ENCODE data around the gene HOXB3.
"Not testable (repeated sequence)": the region's sequence is repeated elsewhere in the genome, so short reads cannot be mapped to it uniquely, and the experiment has no call there.

Gene HOXB3

DNA sequence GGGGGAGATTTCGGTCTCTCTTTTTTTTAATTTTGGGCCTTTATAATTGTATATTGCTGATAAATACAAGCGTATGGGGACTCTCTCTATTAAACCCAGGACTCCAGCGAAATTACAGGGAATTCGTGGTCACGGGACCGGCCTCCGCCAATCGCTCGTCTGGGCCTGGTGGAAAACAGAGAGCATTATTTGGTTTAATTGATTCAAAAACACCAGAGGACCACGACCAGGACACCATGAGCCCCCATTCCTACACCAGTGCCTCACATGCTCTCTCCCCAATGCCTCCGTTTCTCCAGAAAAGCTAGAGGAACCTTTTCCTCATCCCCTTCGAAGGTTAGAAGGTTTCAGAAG is 45.0 kb downstream of the HOXB3 start, which contains the start of gene HOXB2:
Gene HOXB2, minus strand, starts transcription at position 88 of the 354 bp plus-strand sequence. CDS start 198 bp downstream, outside the sequence.
- no peak for DNase-seq (ENCODE audit: low spot score)

GRCh38 chr17:48544349-48545021 is 45.6 kb downstream of the HOXB3 start:
- DNase-seq (ENCODE audit: low spot score), result peak; percentile 42

DNA sequence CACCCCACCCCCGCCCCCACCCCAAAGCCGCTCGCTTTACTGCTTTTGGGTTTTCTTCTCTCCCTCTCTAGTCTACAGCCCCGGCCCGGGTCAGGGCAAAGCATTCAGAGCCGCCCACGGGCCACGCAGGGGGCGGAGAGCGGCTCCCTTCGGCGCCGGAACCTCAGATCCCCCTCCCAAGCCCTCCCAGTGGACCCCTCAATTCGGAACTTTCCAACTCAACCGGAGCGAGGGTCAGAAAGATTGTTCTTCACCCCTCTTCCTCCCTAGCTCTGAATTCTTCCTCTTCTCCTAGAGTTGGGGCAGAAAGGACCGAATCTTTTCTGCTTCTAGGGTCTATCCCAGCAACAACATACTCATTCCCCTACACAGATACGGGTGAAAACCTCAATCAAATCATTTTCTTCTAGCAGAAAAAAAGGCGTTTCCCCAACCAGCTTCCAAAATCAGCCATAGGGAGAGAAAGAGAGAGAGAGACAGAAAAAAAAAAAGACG is 46.1 kb downstream of the HOXB3 start:
- no peak for DNase-seq (ENCODE audit: low spot score)

DNA sequence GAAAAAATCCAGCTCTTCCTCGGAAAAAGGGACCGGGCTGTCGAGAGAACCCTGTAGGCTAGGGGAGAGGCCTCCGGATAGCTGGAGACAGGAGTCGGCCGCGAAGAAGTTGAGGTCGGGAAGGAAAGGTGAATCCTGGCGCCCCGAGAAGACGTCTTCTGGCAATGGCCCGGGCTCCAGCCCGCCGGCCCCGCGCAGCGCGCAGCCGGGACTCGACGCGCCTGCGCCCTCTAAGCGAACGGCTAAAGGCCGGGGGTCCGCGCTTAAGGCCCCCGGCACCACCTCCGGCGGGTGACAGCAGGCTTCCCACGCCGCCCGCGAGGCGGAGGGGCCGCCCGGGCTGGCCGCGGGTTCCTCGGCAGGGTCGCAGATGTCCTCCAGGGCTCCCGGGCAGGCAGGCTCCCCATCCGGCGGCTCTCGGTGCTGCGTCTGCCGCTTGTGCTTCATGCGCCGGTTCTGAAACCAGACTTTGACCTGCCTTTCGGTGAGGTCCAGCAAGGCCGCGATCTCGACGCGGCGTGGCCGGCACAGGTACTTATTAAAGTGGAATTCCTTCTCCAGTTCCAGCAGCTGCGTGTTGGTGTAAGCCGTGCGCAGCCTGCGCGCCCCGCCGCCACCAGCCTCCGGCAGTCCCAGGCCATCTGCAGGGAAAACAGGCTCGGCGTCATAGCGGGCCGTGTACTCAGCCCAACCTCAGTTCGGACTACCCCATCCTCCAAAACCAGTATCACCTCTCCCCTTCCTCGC is 46.8 kb downstream of the HOXB3 start:
- DNase-seq (ENCODE audit: low spot score), result peak; percentile 63

- no peak for DNase-seq (ENCODE audit: low spot score)
Observed at GRCh38 chr17:48542698-48543106, 47.3 kb downstream of the HOXB3 start.

- no peak for DNase-seq (ENCODE audit: low spot score)
Observed at GRCh38 chr17:48542114-48542656, 47.9 kb downstream of the HOXB3 start.

- peak; percentile 50 for DNase-seq (ENCODE audit: low spot score)
Observed at GRCh38 chr17:48541577-48542113, 48.4 kb downstream of the HOXB3 start.

GRCh38 chr17:48541036-48541576 is 48.9 kb downstream of the HOXB3 start:
- no peak for DNase-seq (ENCODE audit: low spot score)

GRCh38 chr17:48540213-48540612 is 49.8 kb downstream of the HOXB3 start:
- no peak for DNase-seq (ENCODE audit: low spot score)

DNA sequence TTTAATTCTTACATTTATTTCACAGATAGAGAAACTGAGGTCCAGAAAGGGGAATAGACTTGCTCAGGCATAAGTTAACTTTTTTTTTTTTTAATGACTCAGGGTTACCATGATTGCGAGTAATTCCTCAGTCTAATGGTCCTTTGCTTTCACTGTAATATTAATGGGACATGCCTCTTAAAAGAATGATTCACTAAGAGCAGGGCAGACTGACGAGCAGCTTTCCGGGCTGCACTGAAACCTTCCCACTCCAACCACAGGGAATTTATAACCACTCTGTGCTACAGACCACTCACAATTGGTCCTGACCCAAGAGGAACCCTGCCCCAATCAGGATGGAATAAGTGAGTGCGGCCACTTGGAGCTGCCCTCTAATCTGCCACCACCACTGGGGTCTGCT is 50.9 kb downstream of the HOXB3 start:
- no peak for DNase-seq (ENCODE audit: low spot score)

GRCh38 chr17:48537316-48537715 is 52.7 kb downstream of the HOXB3 start:
- no peak for DNase-seq (ENCODE audit: low spot score)

- DNase-seq (ENCODE audit: low spot score), result not testable (repeated sequence)
Observed at GRCh38 chr17:48535793-48536559, 54.1 kb downstream of the HOXB3 start.

- DNase-seq (ENCODE audit: low spot score), result no peak
Observed at GRCh38 chr17:48532261-48532660, 57.8 kb downstream of the HOXB3 start.

GRCh38 chr17:48530887-48531272 is 59.2 kb downstream of the HOXB3 start, which contains the start of gene HOXB1:
TSS of gene HOXB1 (minus strand) at chr17:48531011. CDS start at chr17:48530904, 107 bp downstream.
- no peak for DNase-seq (ENCODE audit: low spot score)

DNA sequence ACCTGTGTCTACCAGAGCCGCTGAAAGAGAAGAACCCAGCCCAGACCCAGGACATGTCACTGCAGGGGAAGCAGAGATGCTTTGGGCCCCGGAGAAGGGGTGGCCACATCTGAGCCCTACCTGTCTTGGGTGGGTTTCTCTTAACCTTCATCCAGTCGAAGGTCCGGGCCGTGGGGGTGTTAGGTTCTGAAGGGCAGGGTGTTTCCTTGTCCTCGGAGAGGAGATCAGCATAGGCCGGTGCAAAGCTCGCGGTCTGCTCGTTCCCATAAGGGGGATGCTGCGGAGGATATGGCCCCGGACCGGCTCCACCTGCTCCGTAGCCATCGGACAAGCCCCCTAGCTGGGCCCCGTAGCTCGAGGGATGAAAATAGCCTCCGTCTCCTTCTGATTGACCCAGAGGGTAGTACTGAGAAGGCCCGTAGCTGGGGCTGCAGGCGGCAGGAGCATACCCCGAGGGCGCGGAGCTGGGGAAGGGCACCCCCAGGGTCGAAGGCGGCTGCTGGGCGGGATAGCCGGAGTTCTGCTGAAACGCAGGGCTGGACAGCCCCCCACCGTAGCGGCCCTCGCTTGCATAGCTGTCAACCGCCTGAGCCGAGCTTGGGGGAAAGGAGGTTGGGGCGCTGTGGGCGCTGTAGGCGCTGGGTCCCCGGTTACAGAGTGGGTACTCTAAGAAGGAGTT is 59.7 kb downstream of the HOXB3 start:
- DNase-seq (ENCODE audit: low spot score), result no peak

GRCh38 chr17:48529683-48530009 is 60.4 kb downstream of the HOXB3 start:
- no peak for DNase-seq (ENCODE audit: low spot score)

DNA sequence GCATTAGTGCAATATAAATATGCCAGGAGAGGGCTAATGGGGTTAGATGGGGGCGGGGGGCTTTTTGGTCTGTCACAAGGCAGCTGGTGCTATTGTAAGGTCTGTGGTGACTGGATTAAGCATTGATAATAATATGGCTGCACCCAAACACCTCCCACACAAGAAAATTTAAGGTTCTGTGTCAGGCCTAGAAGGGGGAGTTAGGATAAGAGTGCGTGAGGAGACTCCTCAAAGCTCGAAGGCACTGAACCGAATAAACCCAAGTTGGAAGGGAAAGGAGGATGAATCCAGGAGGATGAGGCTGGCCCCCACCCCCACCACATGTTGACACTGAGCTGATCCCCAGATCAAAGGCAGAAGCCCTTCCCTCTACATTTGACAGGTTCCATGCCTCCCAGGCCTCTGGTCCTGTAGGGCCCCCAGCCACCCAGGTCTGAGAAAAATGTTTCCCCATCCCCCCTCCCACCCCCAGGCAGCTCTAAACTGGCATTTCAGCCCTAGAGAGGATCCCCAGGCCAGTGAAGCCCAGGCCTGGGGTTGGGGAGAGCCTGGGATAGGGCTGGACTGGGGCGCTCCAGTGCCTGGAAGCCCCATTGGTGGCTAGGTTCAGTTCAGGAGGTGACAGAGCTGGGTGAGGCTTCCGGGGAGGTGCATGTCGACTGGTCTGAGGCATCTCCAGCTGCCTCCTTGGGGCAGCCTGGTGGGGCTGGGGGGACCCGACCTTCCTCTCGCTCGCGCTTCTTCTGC is 60.9 kb downstream of the HOXB3 start:
- no peak for DNase-seq (ENCODE audit: low spot score)

GRCh38 chr17:48528153-48528935 is 61.7 kb downstream of the HOXB3 start:
- DNase-seq (ENCODE audit: low spot score), result no peak

DNA sequence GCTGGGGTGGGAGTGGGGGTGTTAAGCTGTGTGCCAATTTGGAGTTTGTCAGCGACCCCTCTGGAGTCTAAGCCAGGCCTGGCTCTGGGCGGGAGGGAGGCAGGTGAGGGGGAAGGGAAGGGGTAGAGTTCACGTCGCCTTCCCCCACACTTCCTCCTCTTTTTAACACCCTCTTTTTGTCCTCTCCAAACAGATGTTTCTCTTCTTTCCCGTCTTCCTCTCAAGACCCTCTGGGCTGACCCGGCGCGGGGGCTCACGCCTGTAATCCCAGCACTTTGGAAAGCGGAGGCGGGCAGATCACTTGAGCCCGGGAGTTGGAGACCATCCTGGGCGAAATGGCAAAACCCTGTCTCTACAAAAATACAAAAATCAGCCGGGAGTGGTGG is 62.5 kb downstream of the HOXB3 start:
- no peak for DNase-seq (ENCODE audit: low spot score)
